Small intestine (tissue), 7 donors: ENCODE data around the gene EML1. TPM values are rescaled to one million over a fixed set of nuclear protein-coding genes. Genes with fewer than 3 reads are reported as not detected.
"Not testable (repeated sequence)": the region's sequence is repeated elsewhere in the genome, so short reads cannot be mapped to it uniquely, and the experiment has no call there.

Experiments used
- DNase-seq, 2 donors: peaks; one replicate each; pipeline versions ENCODE4 v3.0.0 to v3.0.0-alpha.2; 2013
- FAIRE-seq: peaks from 2 replicates; lab custom pipeline; 2012; peaks lifted over from hg19 to GRCh38; lab: Jason Lieb, UNC
- H3K27ac ChIP-seq, 3 donors: one replicate each; pipeline ENCODE4 v1.5.1; 2013; ENCODE audit warnings: low read length in 2 of 3, mild to moderate bottlenecking in 2 of 3, control low read depth in 1 of 3, inconsistent platforms in 1 of 3, low read depth in 1 of 3, moderate library complexity in 1 of 3
- H3K27me3 ChIP-seq, 3 donors: one replicate each; pipeline ENCODE4 v1.6.1; 2013; ENCODE audit warnings: low read length in 3 of 3, inconsistent platforms in 1 of 3; ENCODE audit not compliant: control insufficient read depth in 3 of 3, insufficient read depth in 3 of 3
- H3K36me3 ChIP-seq, 3 donors: one replicate each; pipeline ENCODE4 v1.6.1; 2013; ENCODE audit warnings: low read length in 3 of 3, inconsistent platforms in 1 of 3, low read depth in 1 of 3, mild to moderate bottlenecking in 1 of 3, moderate library complexity in 1 of 3; ENCODE audit not compliant: control insufficient read depth in 3 of 3, insufficient read depth in 2 of 3
- H3K4me1 ChIP-seq, 3 donors: one replicate each; pipeline ENCODE4 v1.6.1; 2013; ENCODE audit warnings: low read length in 2 of 3, inconsistent platforms in 1 of 3, low read depth in 1 of 3, mild to moderate bottlenecking in 1 of 3, moderate library complexity in 1 of 3; ENCODE audit not compliant: control insufficient read depth in 3 of 3, insufficient read depth in 2 of 3
- H3K4me3 ChIP-seq, 3 donors: one replicate each; pipeline ENCODE4 v1.5.1; 2013; ENCODE audit warnings: low read length in 3 of 3, control low read depth in 1 of 3, inconsistent platforms in 1 of 3, low read depth in 1 of 3, mild to moderate bottlenecking in 1 of 3, moderate library complexity in 1 of 3
- H3K9me3 ChIP-seq, 2 donors: one replicate each; pipeline ENCODE4 v1.6.1; 2013; ENCODE audit warnings: low read depth in 1 of 2, low read length in 1 of 2; ENCODE audit not compliant: control insufficient read depth in 2 of 2, insufficient read depth in 1 of 2
- WGBS, 3 donors: extraction: QIAGEN DNeasy Blood & Tissue Kit; methylation state at CpG; one replicate each; pipeline ENCODE4 v1.1.7; 2013; 5-methylcytosine and 5-hydroxymethylcytosine counted together
- polyA plus RNA-seq, 4 donors: library from polyadenylated mRNA; stranded (reverse) in 3 of 4; unstranded in 1 of 4; fragments of 200-250 nt in 3 of 4; fragments of 120-200 nt in 1 of 4; gene quantifications; one replicate each; pipeline versions ENCODE4 v1.2.1 to v1.2.3, GENCODE V29; 2013
- donor health status: healthy with polysubstance abuse.
- donor health status: control.
- donor health status: control.
- donor health status: Bipolar disorder and iron deficiency.
- donor health status: healthy.

EML1 gene
- polyA plus RNA-seq, 4 donors: 0.22 to 20.7 (median 5.8) TPM

DNA sequence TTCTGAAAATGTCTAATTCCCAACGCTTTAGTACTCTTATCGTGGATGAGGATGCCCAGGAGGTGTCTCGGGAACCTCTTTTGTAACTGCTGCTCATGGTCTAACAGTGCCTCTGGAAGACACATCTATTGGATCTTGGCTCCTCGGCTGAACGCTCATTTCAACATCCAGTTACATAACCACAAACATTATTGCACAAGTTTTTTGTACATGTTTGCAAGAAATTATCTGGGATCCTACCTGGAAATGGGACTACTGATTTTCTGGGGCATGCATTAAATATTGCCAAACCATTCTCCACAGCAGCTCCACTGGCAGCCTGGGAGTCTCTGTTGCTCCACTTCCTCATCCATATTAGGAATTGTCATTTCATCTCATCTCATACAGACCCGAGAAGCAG, 154.5 kb downstream of the EML1 start:
- WGBS, 3 donors: 75 to 88% (median 81%) methylated on average over 6 of the region's 6 CpGs
- peak in 1 of 2 donors; percentile 44 for DNase-seq
- Histone ChIP-seq H3K27ac (no peak overlapping the region), H3K4me1 (peaks cover 0 to 27% (median 2%) of the 10 kb centered on the region in 3 donors), H3K9me3 (no peaks in the 10 kb centered on the region), H3K27me3 (peaks cover 0 to 5% (median 0%) of the 10 kb centered on the region in 3 donors), H3K36me3 (peaks cover 0 to 14% (median 0%) of the 10 kb centered on the region in 3 donors), H3K4me3 (no peak overlapping the region)
- no peak for FAIRE-seq

GRCh38 chr14:99949011-99949732, 156.0 kb downstream of the EML1 start:
- peak; percentile 25 to 58 for DNase-seq

DNA sequence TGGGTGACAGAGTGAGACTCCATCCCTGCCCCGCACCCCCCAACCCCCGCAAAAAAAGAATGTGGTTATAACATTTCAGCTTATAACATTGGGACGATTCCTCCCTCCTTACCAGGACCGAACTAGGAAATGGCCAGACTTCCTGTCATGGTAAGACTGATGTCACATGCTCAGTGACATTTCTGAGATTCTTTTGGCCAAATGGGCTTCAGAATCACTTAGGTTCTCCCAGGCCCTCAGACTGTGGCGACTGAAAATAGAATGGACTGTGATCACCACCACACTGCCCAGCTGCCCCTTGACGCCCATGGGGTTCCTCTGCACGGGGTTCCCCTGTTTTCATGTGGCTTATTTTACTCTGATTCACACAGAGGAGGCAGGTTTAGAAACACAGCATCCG, 157.0 kb downstream of the EML1 start:
- Histone ChIP-seq H3K4me1 (peaks cover 0 to 14% (median 2%) of the 10 kb centered on the region in 3 donors), H3K27ac (no peak overlapping the region), H3K9me3 (no peaks in the 10 kb centered on the region), H3K36me3 (no peaks in the 10 kb centered on the region), H3K27me3 (peaks cover 0 to 5% (median 0%) of the 10 kb centered on the region in 3 donors), H3K4me3 (no peak overlapping the region)
- 77 to 84% (median 80%) methylated on average over 8 of the region's 8 CpGs for WGBS, 3 donors
- FAIRE-seq (no peak), DNase-seq (no peak)

More at GRCh38 chr14:99949011-99949732, 156.0 kb downstream of the EML1 start:
- not testable (repeated sequence) for H3K27ac ChIP-seq, H3K9me3 ChIP-seq, H3K27me3 ChIP-seq, FAIRE-seq, H3K36me3 ChIP-seq, H3K4me3 ChIP-seq
- peaks cover 0 to 20% (median 2%) of the 10 kb centered on the region in 3 donors for H3K4me1 ChIP-seq
- 28 to 39% (median 34%) methylated on average over 11 to 13 of the region's 19 CpGs for WGBS, 3 donors

DNA sequence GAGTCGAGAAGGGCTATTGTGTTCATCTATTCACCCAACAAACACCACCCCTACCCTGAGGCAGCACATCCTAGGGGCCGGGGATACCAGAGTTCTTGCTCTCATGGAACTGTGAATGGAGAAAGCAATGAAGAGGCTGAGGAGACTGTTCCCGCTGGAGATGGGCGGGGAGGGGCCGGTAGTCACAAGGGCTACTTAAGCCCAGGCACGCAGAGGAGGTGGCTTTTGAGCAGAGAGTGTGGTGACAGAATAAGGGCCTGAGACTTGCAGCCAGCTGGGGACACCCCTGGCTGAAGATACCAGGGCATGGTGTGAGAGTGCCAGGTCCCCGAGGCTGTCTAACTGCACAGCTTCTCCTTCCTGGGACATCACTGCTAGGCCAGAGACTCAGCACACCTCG, 157.9 kb downstream of the EML1 start:
- FAIRE-seq: no peak
- no peak for DNase-seq
- Histone ChIP-seq H3K27me3 (peaks cover 0 to 5% (median 0%) of the 10 kb centered on the region in 3 donors), H3K9me3 (no peaks in the 10 kb centered on the region), H3K36me3 (no peaks in the 10 kb centered on the region), H3K4me3 (no peak overlapping the region), H3K4me1 (peaks cover 0 to 14% (median 2%) of the 10 kb centered on the region in 3 donors), H3K27ac (no peak overlapping the region)
- 71 to 76% (median 76%) methylated on average over 8 of the region's 8 CpGs for WGBS, 3 donors

DNA sequence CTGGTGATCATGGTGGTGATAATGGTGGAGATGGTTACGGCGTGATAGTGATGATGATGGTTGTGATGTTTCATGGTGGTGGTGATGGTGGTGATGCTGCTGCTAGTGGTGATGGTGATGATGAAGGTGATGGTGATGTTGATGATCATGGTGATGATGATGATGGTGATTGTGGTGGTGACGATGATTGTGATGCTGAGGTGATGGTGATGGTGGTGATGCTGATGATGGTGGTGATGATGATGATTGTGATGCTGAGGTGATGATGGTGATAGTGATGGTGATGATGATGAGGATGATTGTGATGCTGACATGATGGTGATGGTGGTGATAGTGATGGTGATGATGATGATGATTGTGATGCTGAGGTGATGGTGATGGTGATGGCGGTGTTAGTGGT, 158.8 kb downstream of the EML1 start:
- no peak for DNase-seq
- no peaks in the 10 kb centered on the region for H3K36me3 ChIP-seq
- no peak overlapping the region for H3K4me3 ChIP-seq
- WGBS, 3 donors: 94 to 97% (median 95%) methylated on average over 4 of the region's 4 CpGs
- H3K27me3 ChIP-seq: peaks cover 0 to 5% (median 0%) of the 10 kb centered on the region in 3 donors
- peaks cover 0 to 6% (median 0%) of the 10 kb centered on the region in 3 donors for H3K4me1 ChIP-seq
- FAIRE-seq: no peak
- no peaks in the 10 kb centered on the region for H3K9me3 ChIP-seq
- H3K27ac ChIP-seq: no peak overlapping the region

DNA sequence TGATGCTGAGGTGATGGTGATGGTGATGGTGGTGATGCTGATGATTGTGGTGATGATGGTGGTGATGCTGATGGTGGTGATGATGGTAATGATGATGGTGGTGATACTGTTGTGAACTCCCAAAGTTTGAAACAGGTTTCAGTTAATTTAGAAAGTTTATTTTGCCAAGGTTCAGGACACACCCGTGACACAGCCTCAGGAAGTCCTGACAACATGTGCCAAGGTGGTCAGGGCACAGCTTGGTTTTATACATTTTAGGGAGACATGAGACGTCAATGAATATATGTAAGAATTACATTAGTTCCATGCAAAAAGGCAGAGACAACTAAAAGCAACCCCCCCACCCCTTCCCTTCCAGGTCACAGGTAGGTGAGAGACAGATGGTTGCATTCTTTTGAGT, 159.2 kb downstream of the EML1 start:
- DNase-seq (no peak), FAIRE-seq (no peak)
- no peak overlapping the region for H3K27ac ChIP-seq
- WGBS, 3 donors: 31 to 44% (median 34%) methylated on average over 2 of the region's 2 CpGs
- no peaks in the 10 kb centered on the region for H3K36me3 ChIP-seq
- H3K4me1 ChIP-seq: peaks cover 0 to 2% (median 0%) of the 10 kb centered on the region in 3 donors
- H3K27me3 ChIP-seq: peaks cover 0 to 5% (median 0%) of the 10 kb centered on the region in 3 donors
- no peaks in the 10 kb centered on the region for H3K9me3 ChIP-seq
- H3K4me3 ChIP-seq: no peak overlapping the region

GRCh38 chr14:99955826-99956455, 162.7 kb downstream of the EML1 start:
- Histone ChIP-seq H3K27me3 (peaks cover 0 to 9% (median 0%) of the 10 kb centered on the region in 3 donors), H3K4me1 (no peaks in the 10 kb centered on the region), H3K27ac (no peak overlapping the region), H3K4me3 (no peak overlapping the region), H3K9me3 (no peaks in the 10 kb centered on the region), H3K36me3 (no peaks in the 10 kb centered on the region)
- WGBS, 3 donors: 81 to 88% (median 85%) methylated on average over 7 of the region's 7 CpGs
- FAIRE-seq (no peak), DNase-seq (no peak)

DNA sequence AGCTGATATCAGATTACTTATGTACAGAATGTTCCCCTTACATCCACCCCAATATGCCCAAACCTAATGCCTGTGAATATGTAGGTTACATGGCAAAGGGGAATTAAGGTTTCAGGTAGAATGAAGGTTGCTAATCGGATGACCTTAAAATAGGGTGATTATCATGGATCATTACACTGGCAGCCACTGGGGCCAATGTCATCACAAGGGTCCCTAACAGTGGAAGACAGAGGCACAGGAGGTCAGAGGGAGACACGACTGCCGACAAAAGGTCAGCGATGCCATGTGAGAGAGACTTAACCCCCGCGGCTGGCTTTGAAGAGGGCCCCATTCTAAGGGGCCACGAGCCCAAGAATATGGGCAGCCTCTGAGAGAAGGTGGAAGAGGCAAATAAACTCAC, 165.2 kb downstream of the EML1 start:
- H3K36me3 ChIP-seq: no peaks in the 10 kb centered on the region
- no peak overlapping the region for H3K27ac ChIP-seq
- no peak overlapping the region for H3K4me3 ChIP-seq
- no peaks in the 10 kb centered on the region for H3K4me1 ChIP-seq
- peaks cover 0 to 7% (median 0%) of the 10 kb centered on the region in 3 donors for H3K27me3 ChIP-seq
- DNase-seq (no peak), FAIRE-seq (no peak)
- no peaks in the 10 kb centered on the region for H3K9me3 ChIP-seq
- 55 to 70% (median 57%) methylated on average over 7 of the region's 7 CpGs for WGBS, 3 donors
